SU-DHL-6 (cell line): ENCODE data around the gene CRYBG1.
"Not testable (repeated sequence)": the region's sequence is repeated elsewhere in the genome, so short reads cannot be mapped to it uniquely, and the experiment has no call there.

Source experiments
- H2AFZ ChIP-seq: fragments of 200-600 bp; sonication (generic); 2 replicates; pipeline ENCODE4 v1.6.1; 2014; ENCODE audit warnings: low read depth, mild to moderate bottlenecking, moderate library complexity, mixed read lengths, antibody characterized with exemption, low read length; ENCODE audit not compliant: severe bottlenecking
- H3F3A ChIP-seq: fragments of 200-600 bp; shearing (Covaris generic); 2 replicates; pipeline ENCODE4 v1.6.0; 2016; ENCODE audit warnings: antibody characterized with exemption, mild to moderate bottlenecking; ENCODE audit not compliant: insufficient read depth
- H3K27ac ChIP-seq: fragments of 200-600 bp; sonication (generic); 2 replicates; pipeline ENCODE4 v1.5.1; 2016; ENCODE audit warnings: low read depth, mild to moderate bottlenecking, low read length, moderate library complexity, mixed read lengths
- H3K27me3 ChIP-seq: fragments of 200-600 bp; sonication (generic), shearing (Covaris generic); 2 replicates; pipeline ENCODE4 v1.6.0; 2014; ENCODE audit warnings: mild to moderate bottlenecking, low read length
- H3K36me3 ChIP-seq: fragments of 200-600 bp; sonication (generic); 2 replicates; pipeline ENCODE4 v1.6.1; 2014; ENCODE audit warnings: mild to moderate bottlenecking, low read length, mixed read lengths
- H3K4me2 ChIP-seq: fragments of 300-600, 200-600 bp; shearing (Covaris generic), sonication (generic); 2 replicates; pipeline ENCODE4 v1.6.0; 2014; ENCODE audit warnings: low read length, low read depth, mild to moderate bottlenecking; ENCODE audit not compliant: poor library complexity, severe bottlenecking
- H3K4me3 ChIP-seq: fragments of 200-600 bp; sonication (generic); 2 replicates; pipeline ENCODE4 v1.5.1; 2014; ENCODE audit warnings: antibody characterized with exemption, low read length, mild to moderate bottlenecking, mixed read lengths; ENCODE audit not compliant: insufficient read depth, poor library complexity, severe bottlenecking
- H3K79me2 ChIP-seq: fragments of 200-600 bp; sonication (generic); 2 replicates; pipeline ENCODE4 v1.6.1; 2014; ENCODE audit warnings: mild to moderate bottlenecking, low read length, moderate library complexity; ENCODE audit not compliant: insufficient read depth
- H3K9ac ChIP-seq: fragments of 200-600 bp; sonication (generic); 2 replicates; pipeline ENCODE4 v1.7.0; 2014; ENCODE audit warnings: mild to moderate bottlenecking, low read length
- H3K9me2 ChIP-seq: fragments of 200-600 bp; sonication (generic); replicated peaks from 2 replicates; pipeline ENCODE4 v1.6.1; 2014; ENCODE audit warnings: low read length; ENCODE audit not compliant: insufficient read depth
- H3K9me3 ChIP-seq: fragments of 200-600 bp; sonication (generic); 2 replicates; pipeline ENCODE4 v1.6.1; 2014; ENCODE audit warnings: low read length, mixed read lengths; ENCODE audit not compliant: insufficient read depth
- H4K20me1 ChIP-seq: fragments of 200-600 bp; sonication (generic); 2 replicates; pipeline ENCODE4 v1.6.1; 2014; ENCODE audit warnings: low read depth, mild to moderate bottlenecking, antibody characterized with exemption, low read length, moderate library complexity, mixed read lengths
- CTCF ChIP-seq: fragments of 200-600 bp; sonication (generic); IDR thresholded peaks from one replicate; pipeline ENCODE4 v1.5.1; 2017; ENCODE audit warnings: antibody characterized with exemption, mild to moderate bottlenecking, low read length, moderate library complexity; ENCODE audit not compliant: insufficient read depth, poor library complexity, severe bottlenecking
- EZH2phosphoT487 ChIP-seq: fragments of 200-600 bp; sonication (generic), shearing (Covaris generic); conservative IDR thresholded peaks from 2 replicates; pipeline ENCODE4 v1.6.1; 2018; ENCODE audit warnings: mild to moderate bottlenecking, antibody characterized with exemption, low read length, moderate library complexity, mixed read lengths

CRYBG1 gene

GRCh38 chr6:106546691-106547414, 186.3 kb downstream of the CRYBG1 start:
- H3F3A ChIP-seq: 0 out of 2 replicates have a peak, but pooled peaks cover 4% of the 10 kb centered on the region
- peaks cover 56% of the 10 kb centered on the region for H3K36me3 ChIP-seq
- no peak overlapping the region for H3K9ac ChIP-seq
- no peak overlapping the region for H2AFZ ChIP-seq
- no peaks in the 10 kb centered on the region for H4K20me1 ChIP-seq
- no peak overlapping the region for H3K27ac ChIP-seq
- H3K9me3 ChIP-seq: no peaks in the 10 kb centered on the region
- H3K9me2 ChIP-seq: no peaks in the 10 kb centered on the region
- no peak overlapping the region for H3K4me2 ChIP-seq
- no peaks in the 10 kb centered on the region for H3K27me3 ChIP-seq
- H3K79me2 ChIP-seq: no peaks in the 10 kb centered on the region; the same call in 1 of the 2 replicates
- H3K4me3 ChIP-seq: no peak overlapping the region
- TF ChIP-seq CTCF (no peak), EZH2phosphoT487 (no peak)

- TF ChIP-seq CTCF: no peak
- no peak for TF ChIP-seq EZH2phosphoT487
- H3K27ac ChIP-seq: no peak overlapping the region
- no peak overlapping the region for H3K4me2 ChIP-seq
- H3K36me3 ChIP-seq: peaks cover 63% of the 10 kb centered on the region
- 0 out of 2 replicates have a peak, but pooled peaks cover 5% of the 10 kb centered on the region for H3F3A ChIP-seq
- no peak overlapping the region for H3K4me3 ChIP-seq
- no peaks in the 10 kb centered on the region for H3K9me2 ChIP-seq
- H4K20me1 ChIP-seq: no peaks in the 10 kb centered on the region
- no peaks in the 10 kb centered on the region for H3K27me3 ChIP-seq
- no peak overlapping the region for H3K9ac ChIP-seq
- no peak overlapping the region for H2AFZ ChIP-seq
- H3K79me2 ChIP-seq: no peaks in the 10 kb centered on the region; the same call in 1 of the 2 replicates
- no peaks in the 10 kb centered on the region for H3K9me3 ChIP-seq
These were observed 187.3 kb downstream of the CRYBG1 start for GRCh38 chr6:106547601-106548453.

GRCh38 chr6:106548926-106549455, 188.5 kb downstream of the CRYBG1 start:
- H3K79me2 ChIP-seq, H3K9me2 ChIP-seq, H3K27ac ChIP-seq, H3K4me2 ChIP-seq, H3F3A ChIP-seq, H3K9me3 ChIP-seq, H2AFZ ChIP-seq, H3K9ac ChIP-seq, H4K20me1 ChIP-seq, H3K4me3 ChIP-seq, H3K27me3 ChIP-seq: not testable (repeated sequence)
- peaks cover 70% of the 10 kb centered on the region for H3K36me3 ChIP-seq
